LNCaP clone FGC (cell line): ENCODE data around the gene SYTL3.
A peak's percentile ranks its signal among the peaks of the same experiment; 100 is the strongest.
"Not testable (repeated sequence)": the region's sequence is repeated elsewhere in the genome, so short reads cannot be mapped to it uniquely, and the experiment has no call there.

Experiments
- DNase-seq: peaks from one replicate; pipeline ENCODE4 v3.0.0-alpha.2; 2011; ENCODE audit warnings: low read depth
- H3K4me3 ChIP-seq: 2 replicates; pipeline ENCODE4 v1.5.1; 2011; ENCODE audit warnings: mild to moderate bottlenecking, low read depth, low read length, control low read depth
- CTCF ChIP-seq: IDR thresholded peaks from 2 replicates; pipeline ENCODE4 v1.5.1; 2012; ENCODE audit warnings: mild to moderate bottlenecking; ENCODE audit not compliant: control insufficient read depth, insufficient read depth; ENCODE audit errors: extremely low read depth

The SYTL3 gene

GRCh38 chr6:158654498-158654897, 4.6 kb downstream of the SYTL3 start:
- TF ChIP-seq CTCF = no peak
- no peak for DNase-seq
- no peak overlapping the region for H3K4me3 ChIP-seq

- TF ChIP-seq CTCF = no peak
- no peak for DNase-seq
- no peak overlapping the region for H3K4me3 ChIP-seq
Measured at GRCh38 chr6:158654960-158655489, 5.2 kb downstream of the SYTL3 start.

GRCh38 chr6:158655569-158656450, 6.0 kb downstream of the SYTL3 start:
- no peak for TF ChIP-seq CTCF
- no peak overlapping the region for H3K4me3 ChIP-seq
- no peak for DNase-seq

DNA sequence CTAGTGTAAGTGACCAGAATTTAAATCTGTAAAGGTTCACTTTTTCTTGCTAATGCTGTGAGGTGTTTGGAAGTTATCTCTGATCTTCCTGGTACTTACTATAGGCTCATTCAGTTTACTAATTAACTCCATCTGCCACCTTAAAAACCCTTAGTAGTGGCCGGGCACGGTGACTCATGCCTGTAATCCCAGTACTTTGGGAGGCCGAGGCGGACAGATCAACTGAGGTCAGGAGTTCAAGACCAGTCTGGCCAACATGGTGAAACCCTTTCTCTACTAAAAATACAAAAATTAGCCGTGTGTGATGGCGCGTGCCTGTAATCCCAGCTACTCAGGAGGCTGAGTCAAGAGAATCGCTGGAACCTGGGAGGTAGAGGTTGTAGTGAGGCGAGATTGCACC, 7.1 kb downstream of the SYTL3 start:
- not testable (repeated sequence) for DNase-seq, H3K4me3 ChIP-seq

DNA sequence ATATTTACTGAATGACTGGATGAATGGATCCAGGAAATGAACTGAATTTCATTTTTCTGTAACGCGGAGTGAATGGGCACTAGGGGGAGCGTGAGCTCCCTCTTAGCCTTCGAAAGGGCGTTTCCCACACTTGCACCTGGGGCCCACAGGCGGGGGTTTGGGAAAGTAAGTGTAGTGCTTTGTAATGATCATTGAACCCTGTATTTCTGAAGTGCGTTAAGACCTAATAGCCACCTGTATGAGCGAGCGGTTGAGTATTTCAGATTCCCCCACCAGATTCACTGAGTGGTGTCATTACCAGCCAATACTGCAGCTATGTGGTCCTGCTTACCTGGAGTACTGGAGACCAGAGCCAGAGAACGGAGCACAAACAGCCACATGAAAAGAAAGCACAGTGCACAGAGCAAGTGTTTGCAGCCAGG, 10.5 kb downstream of the SYTL3 start:
- TF ChIP-seq CTCF = peak; percentile 33; the same call in 1 of the 2 replicates
- no peak for DNase-seq
- no peak overlapping the region for H3K4me3 ChIP-seq

DNA sequence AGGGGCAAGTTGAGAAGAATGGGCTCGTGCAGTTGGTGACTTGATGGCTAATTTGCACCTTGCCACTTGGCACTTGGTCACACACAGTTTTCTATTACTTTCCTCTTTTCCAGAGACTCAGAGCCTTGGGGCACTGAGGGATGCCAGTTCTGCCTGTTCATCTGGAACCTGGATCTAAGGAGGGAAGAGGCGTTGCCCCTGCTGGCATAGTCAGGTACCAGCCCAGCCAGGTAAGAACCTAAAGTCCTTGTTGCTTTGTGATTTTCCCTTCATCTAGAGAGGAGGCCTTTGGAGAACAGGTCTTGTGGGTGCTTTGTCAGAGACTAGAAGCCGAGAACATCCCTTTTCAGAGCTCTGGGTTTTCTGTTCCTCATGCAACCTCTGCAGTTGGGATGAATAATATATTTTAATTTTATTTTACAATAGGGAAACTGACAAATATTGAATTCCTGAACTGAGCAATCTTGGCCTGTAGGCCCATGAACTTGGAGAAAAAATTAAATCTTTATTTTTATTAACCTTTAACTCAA, 11.4 kb downstream of the SYTL3 start:
- no peak for DNase-seq
- TF ChIP-seq CTCF = no peak
- H3K4me3 ChIP-seq = no peak overlapping the region

GRCh38 chr6:158662607-158662953, 12.7 kb downstream of the SYTL3 start:
- no peak overlapping the region for H3K4me3 ChIP-seq
- TF ChIP-seq CTCF = no peak
- DNase-seq = no peak
